Measurements from ENCODE around the gene IQUB.
"Not testable (repeated sequence)": the region's sequence is repeated elsewhere in the genome, so short reads cannot be mapped to it uniquely, and the experiment has no call there.

Gene IQUB

GRCh38 chr7:123539871-123540270 is 5.5 kb upstream of the IQUB start:
- no peak for DNase-seq (ENCODE audit: low read depth)

GRCh38 chr7:123538897-123539296 is 4.5 kb upstream of the IQUB start:
- no peak for DNase-seq (ENCODE audit: low read depth)

- no peak for DNase-seq (ENCODE audit: low read depth)
These were observed 3.9 kb upstream of the IQUB start for GRCh38 chr7:123538189-123538714.

GRCh38 chr7:123537026-123537642 is 2.7 kb upstream of the IQUB start:
- no peak for DNase-seq (ENCODE audit: low read depth)

- DNase-seq (ENCODE audit: low read depth), result no peak
These were observed 1.1 kb upstream of the IQUB start for GRCh38 chr7:123535517-123535916.

- peak; percentile 1 for DNase-seq (ENCODE audit: low read depth)
These were observed 439 bp downstream of the IQUB start for GRCh38 chr7:123533929-123534382.

- no peak for DNase-seq (ENCODE audit: low read depth)
These were observed 860 bp downstream of the IQUB start for GRCh38 chr7:123533553-123533917.

GRCh38 chr7:123532788-123533552 is 1.4 kb downstream of the IQUB start:
- DNase-seq (ENCODE audit: low read depth), result not testable (repeated sequence)

GRCh38 chr7:123532343-123532742 is 2.1 kb downstream of the IQUB start:
- not testable (repeated sequence) for DNase-seq (ENCODE audit: low read depth)

GRCh38 chr7:123530035-123530591 is 4.3 kb downstream of the IQUB start:
- not testable (repeated sequence) for DNase-seq (ENCODE audit: low read depth)

- no peak for DNase-seq (ENCODE audit: low read depth)
These were observed 6.1 kb downstream of the IQUB start for GRCh38 chr7:123528265-123528664.

GRCh38 chr7:123527712-123528225 is 6.6 kb downstream of the IQUB start:
- DNase-seq (ENCODE audit: low read depth), result not testable (repeated sequence)

GRCh38 chr7:123526533-123526932 is 7.9 kb downstream of the IQUB start:
- not testable (repeated sequence) for DNase-seq (ENCODE audit: low read depth)

- DNase-seq (ENCODE audit: low read depth), result no peak
These were observed 12.3 kb downstream of the IQUB start for GRCh38 chr7:123522066-123522465.

- no peak for DNase-seq (ENCODE audit: low read depth)
These were observed 29.2 kb downstream of the IQUB start for GRCh38 chr7:123505221-123505620.

GRCh38 chr7:123502201-123502600 is 32.2 kb downstream of the IQUB start:
- no peak for DNase-seq (ENCODE audit: low read depth)

- DNase-seq (ENCODE audit: low read depth), result no peak
These were observed 33.4 kb downstream of the IQUB start for GRCh38 chr7:123500878-123501489.

- no peak for DNase-seq (ENCODE audit: low read depth)
These were observed 35.0 kb downstream of the IQUB start for GRCh38 chr7:123499211-123499970.

GRCh38 chr7:123498601-123499000 is 35.8 kb downstream of the IQUB start:
- no peak for DNase-seq (ENCODE audit: low read depth)

- DNase-seq (ENCODE audit: low read depth), result no peak
These were observed 36.4 kb downstream of the IQUB start for GRCh38 chr7:123498031-123498430.

GRCh38 chr7:123494193-123494796 is 40.1 kb downstream of the IQUB start:
- peak; percentile 3 for DNase-seq (ENCODE audit: low read depth)
